Esophagus mucosa (tissue), 1 donor: Measurements from ENCODE around the gene EYA4. TPM values are rescaled to one million over a fixed set of nuclear protein-coding genes. Genes with fewer than 3 reads are reported as not detected.

Experiments
- ATAC-seq: fragments of 200-7000 bp; cut with Tn5 transposase; one replicate; pipeline ENCODE4 v1.9.1; 2020
- total RNA-seq: library from RNA; stranded (reverse); gene quantifications from one replicate; pipeline ENCODE4 v1.2.4, GENCODE V29; 2023
- donor health status: DM: yes; HTN: yes; CAD: no.

EYA4 gene
- total RNA-seq, 1 donor from 2014 or later, result 0.20 TPM

GRCh38 chr6:133460101-133460500 is 218.9 kb downstream of the EYA4 start:
- no peak for ATAC-seq

DNA sequence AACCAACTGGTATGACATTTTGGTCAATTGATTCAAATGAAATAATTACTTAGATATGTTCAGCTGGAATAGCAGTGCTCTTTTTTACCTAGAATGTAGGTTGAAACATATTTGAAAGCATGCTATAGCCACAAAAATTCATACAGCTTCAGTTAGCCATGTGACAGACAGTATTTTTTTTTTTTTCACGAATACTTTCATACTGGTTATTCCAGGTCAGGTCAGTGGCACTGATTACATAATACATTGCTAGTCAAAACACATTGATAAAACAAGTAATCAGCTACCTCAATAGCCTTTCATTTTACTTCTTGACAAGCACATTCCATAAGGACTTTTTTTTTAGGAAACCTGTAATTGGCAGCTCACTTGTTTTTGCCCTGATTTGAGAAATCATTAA is 222.6 kb downstream of the EYA4 start:
- no peak for ATAC-seq

DNA sequence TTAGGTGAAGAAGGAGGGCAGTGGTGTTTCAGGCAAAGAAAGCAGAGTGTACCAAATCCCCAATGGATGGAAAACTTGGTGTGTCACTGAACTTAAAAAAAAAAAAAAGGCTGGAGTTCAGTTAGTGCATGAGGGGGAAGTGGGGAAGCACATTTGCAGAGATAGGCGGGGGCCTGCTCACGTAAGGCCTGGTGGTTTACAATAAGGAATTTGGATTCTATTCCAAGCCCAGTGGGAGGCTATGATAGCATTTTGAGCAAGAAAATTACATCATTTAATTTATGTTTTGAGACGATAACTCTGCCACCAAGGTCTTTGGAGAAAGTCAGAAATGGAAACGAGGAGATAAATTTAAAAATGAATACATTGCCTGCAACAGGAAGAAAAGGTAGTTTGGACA is 225.5 kb downstream of the EYA4 start:
- ATAC-seq, result no peak

DNA sequence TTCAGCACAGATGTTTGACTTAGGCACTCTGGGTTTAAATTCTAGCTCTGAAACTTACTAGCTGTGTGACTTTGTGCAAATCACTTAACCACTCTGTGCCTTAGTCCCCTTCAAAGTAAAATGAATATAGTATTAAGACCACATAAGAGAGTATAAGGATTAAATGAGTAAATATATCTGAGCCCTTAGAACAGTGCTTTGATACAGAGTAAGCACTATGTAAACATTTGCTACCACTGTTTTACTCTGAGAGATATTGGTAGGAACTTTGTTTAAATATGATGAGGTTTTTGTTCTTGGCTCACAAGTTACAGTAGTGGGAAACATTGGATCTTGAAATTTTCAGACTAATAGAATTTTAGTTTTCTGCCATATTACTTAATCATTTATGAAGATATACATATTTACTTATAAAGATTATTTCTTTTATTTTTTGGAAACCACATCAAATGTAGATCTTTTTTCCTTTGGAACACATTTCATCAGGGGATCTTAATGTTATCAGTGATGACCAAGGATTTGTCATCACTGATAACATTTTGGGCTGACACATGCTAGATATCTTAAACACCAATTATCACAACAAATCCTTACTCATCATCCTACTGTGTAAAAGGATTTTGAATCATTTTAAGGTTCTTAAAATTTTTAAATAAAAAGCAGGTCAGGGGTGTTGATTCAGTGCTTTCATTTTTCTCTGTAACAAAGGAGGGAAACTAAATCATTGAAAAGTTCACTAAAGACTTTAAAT is 226.2 kb downstream of the EYA4 start:
- no peak for ATAC-seq

- ATAC-seq, result no peak
Measured at GRCh38 chr6:133467982-133468380, 226.8 kb downstream of the EYA4 start.

DNA sequence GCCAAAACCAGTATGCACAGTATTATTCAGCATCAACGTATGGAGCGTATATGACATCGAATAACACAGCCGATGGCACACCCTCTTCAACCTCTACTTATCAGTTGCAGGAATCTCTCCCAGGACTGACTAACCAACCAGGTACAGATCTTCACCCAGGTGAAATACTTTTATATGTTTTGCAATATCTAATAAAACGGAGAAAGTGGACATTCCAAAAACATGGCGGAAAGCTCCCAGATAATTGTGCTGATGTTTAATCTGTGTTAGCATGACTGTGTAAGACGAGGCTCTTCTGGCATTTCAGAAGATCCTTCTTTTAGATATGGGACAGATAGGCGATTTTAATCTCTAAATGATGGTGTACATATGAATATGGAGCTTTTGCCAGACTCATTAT is 227.4 kb downstream of the EYA4 start:
- ATAC-seq, result no peak

DNA sequence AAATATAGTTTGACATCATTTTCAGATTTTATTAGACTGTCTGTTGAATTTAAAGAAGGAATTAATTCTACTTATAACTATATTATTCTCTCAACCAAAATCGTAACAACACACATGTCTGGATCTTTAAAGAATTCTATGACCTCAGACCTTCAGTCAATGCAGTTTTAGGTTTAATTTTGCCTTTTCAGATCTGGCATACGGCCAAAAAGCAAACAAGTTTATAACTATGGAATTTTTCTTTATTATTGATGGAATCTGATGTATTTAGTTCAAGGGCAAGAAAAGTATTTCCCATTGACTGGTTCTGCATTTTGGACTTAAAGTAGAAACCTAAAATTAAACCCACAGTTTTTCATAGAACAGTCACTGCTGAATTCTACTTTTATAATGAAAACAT is 233.4 kb downstream of the EYA4 start:
- no peak for ATAC-seq

DNA sequence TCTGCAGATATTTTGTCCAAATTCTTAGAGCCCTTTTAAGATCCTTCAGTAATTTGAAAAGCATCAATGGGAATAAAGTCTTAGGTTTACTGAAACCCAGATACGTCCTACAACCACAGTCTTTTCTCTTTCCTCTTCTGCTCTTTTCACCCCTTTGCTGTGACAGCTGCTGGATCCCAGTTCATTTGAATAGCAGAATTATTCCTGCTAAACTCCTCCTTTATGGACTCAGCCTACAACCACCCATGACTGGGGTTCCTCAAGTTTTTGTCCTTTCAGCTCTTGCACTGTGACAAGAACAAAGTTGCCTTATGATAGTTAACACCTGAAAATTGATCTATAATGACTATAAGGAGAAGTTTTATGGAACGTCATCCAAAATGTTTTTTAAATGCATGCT is 237.5 kb downstream of the EYA4 start:
- no peak for ATAC-seq

- ATAC-seq, result no peak
Measured at GRCh38 chr6:133487174-133487573, 246.0 kb downstream of the EYA4 start.

DNA sequence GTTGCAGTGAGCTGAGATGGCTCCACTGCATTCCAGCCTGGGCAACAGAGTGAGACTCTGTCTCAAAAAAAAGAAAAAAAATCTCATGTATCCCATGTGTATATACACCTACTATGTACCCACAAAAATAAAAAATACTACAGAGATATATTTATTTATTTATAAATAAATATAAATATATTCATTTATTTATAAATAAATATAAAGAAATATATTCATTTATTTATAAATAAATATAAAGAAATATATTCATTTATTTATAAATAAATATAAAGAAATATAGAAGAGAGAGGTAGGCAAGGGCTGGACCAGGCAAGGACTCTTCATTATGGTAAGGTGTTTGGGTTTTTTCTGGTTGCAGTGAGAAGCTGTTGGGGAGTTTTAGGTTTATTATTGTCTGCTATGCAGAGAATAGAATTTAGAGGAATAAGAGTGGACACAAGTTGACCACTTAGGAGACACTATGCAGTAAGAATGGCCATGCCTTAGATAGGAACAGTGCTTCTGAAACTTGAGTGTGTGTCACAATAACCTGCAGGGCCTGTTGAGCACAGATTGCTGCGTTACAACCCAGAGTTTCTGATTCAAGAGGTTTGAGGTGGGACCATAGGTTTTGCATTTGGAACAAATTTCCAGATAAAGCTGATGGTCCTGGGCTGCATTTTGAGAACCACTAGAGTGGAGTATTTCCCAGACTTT is 254.2 kb downstream of the EYA4 start:
- ATAC-seq, result no peak

GRCh38 chr6:133499662-133500061 is 258.5 kb downstream of the EYA4 start:
- ATAC-seq, result no peak

- ATAC-seq, result no peak
Measured at GRCh38 chr6:133501675-133502270, 260.6 kb downstream of the EYA4 start.

GRCh38 chr6:133502441-133503335 is 261.5 kb downstream of the EYA4 start:
- no peak for ATAC-seq

DNA sequence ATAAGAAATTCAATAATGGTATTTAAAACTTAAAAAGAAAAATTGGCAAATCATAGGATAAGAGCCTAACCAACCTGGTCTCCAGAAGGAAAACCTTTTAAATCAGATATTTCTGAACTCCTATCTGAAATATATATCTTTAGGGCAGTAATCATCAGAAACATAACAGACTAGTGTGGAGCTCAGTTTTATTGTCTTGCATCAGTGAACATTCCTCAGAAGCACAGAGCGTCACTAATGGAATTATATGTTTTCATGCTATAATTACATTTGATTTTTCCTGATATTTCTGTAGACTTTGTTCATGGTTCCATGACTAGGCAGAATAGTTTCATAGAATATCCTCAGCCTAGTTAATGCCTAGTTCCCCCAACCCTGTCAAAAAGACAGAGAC is 262.2 kb downstream of the EYA4 start:
- ATAC-seq, result no peak

GRCh38 chr6:133504158-133504557 is 263.0 kb downstream of the EYA4 start:
- no peak for ATAC-seq

DNA sequence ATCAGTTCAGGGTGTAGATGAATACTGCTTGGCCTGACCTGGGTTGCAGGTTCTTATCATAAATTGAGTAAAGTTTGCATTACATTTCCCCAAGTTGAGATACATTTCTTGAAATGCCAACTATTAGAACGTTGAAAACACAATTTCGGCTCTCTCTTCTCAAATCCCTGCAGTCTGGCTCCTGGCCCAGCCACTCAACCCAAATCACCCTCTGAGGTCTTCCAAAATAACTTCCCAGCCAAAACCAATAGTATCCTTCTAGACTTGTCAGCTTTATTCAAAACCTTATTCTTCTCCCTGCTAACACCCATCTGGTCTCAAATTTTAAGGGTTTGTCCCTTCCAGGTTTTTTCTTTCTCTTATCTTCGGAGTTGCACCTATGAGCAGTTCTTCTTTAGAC is 263.6 kb downstream of the EYA4 start:
- no peak for ATAC-seq

DNA sequence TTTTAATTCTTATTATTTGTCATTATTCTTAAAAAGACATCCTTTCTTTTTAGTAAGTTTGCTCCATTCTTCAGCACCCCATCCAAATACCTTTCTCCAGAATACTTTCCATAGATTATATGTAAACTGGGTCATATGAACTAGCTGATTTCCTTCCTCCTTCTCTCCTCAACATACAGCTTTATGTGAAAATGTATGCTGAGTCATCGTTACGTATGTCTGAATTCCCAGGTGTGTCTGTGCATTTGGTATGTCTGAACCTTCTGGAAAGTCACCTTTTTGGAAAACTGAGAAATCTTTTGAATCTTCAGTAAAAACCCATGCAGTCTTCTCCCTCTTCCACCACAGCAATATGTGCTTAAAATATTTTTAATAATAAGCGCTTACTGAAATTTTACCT is 264.5 kb downstream of the EYA4 start:
- no peak for ATAC-seq

GRCh38 chr6:133512410-133513016 is 271.4 kb downstream of the EYA4 start:
- ATAC-seq, result no peak

DNA sequence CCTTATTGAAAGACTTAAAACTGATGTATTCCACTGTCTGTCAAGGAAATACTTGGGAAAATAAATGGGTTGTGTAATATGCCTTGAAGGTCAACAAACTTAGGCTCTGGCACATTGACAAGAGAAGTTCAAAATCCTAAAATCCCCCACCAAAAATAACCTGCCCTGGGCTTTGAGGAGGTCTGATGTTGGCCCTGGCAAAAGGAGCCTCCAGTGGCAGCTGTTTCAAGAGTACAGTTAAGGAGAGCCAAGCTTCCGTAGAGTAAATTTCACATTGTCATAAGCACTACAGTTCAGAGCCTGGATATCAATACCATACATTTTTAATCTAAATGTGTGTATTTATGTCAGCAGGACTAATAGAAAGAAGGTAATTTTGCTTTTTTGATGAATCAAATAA is 282.7 kb downstream of the EYA4 start:
- no peak for ATAC-seq

DNA sequence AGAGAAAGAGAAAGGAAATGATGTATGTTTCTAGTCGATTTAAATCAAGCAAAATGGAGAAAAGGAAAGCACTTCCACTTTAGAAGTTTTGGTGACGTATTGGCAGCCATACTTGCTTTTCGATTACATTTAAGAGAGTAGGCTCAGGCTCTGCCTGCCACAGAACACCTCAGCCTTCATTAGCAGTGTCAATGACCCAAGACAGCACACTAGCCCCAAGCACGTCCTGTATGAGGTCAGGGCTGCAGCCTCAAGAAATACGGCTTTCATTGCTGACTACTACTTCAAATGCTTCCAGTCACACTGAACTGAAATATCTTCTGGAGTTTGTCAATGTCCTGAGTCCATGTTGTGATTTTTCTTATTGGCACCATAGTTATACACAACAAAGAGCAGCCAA is 285.3 kb downstream of the EYA4 start:
- ATAC-seq, result no peak

- ATAC-seq, result no peak
Measured at GRCh38 chr6:133528566-133528965, 287.4 kb downstream of the EYA4 start.

DNA sequence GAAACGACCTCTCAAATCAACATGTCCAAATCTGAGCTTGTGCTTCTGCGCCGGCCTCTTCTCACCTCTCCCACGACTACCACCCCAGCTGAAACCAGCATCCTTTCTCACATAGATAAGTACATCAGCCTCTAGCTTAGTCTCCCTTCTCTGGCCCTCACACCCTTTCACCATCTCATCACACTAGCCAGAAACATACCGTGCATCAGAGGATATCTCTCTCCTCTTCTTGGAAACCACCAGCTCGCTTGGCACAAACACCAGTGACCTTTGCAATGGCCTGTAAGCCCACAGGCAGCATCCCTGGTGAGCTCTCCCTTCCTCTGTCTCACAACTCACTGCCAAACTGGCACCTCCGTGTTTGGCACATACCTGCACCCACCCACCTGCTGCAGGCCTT is 291.8 kb downstream of the EYA4 start:
- no peak for ATAC-seq
